ENCODE results near the gene TM4SF4.

DNA sequence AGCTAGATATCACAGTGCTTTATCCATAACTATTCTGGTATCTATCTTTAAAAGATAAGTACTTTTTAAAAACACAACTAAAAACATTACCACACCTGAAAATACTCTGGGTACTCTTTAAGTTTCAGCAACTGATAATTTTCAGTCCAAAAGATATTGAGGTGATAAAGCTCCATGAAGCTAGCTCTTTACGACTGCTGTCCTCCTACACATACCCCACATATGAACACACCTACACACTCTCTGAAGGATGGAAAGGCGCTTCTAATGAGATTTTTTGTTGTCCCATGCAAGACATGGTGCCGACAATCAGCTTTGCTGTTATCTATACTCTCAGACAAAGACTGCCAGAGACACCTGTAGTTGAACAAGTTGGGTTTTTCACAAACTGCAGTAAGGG, 19.1 kb upstream of the TM4SF4 start:
- TF ChIP-seq, protein P1, sequence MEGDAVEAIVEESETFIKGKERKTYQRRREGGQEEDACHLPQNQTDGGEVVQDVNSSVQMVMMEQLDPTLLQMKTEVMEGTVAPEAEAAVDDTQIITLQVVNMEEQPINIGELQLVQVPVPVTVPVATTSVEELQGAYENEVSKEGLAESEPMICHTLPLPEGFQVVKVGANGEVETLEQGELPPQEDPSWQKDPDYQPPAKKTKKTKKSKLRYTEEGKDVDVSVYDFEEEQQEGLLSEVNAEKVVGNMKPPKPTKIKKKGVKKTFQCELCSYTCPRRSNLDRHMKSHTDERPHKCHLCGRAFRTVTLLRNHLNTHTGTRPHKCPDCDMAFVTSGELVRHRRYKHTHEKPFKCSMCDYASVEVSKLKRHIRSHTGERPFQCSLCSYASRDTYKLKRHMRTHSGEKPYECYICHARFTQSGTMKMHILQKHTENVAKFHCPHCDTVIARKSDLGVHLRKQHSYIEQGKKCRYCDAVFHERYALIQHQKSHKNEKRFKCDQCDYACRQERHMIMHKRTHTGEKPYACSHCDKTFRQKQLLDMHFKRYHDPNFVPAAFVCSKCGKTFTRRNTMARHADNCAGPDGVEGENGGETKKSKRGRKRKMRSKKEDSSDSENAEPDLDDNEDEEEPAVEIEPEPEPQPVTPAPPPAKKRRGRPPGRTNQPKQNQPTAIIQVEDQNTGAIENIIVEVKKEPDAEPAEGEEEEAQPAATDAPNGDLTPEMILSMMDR (conservative IDR thresholded peaks at IDR 0.05; ENCODE audit: low read length), result no peak
- no peak for TF ChIP-seq EZH2phosphoT487 (IDR thresholded peaks at IDR 0.05; ENCODE audit: borderline replicate concordance)

All from Loucy (cell line).